GM13977 (cell line): ENCODE data around the gene CEBPB.

ENCODE experiments used
- DNase-seq: peaks from one replicate; pipeline ENCODE4 v3.0.0; 2012; ENCODE audit warnings: low spot score
- CTCF ChIP-seq: IDR thresholded peaks from 2 replicates; pipeline ENCODE4 v1.5.1; 2012; ENCODE audit warnings: mild to moderate bottlenecking, control low read depth; ENCODE audit not compliant: insufficient read depth; ENCODE audit errors: extremely low read depth, missing control alignments
- in situ Hi-C: fragments of 300-500 bp; cut with MboI; formaldehyde crosslinking; loops from one replicate; pipeline ENCODE4 v1.12.0; 2022; ENCODE audit warnings: low sequenced_read_pairs, low pct_unique_long_range_greater_than_20kb, mixed read lengths, inconsistent platforms; ENCODE audit not compliant: unreplicated experiment

CEBPB gene

DNA sequence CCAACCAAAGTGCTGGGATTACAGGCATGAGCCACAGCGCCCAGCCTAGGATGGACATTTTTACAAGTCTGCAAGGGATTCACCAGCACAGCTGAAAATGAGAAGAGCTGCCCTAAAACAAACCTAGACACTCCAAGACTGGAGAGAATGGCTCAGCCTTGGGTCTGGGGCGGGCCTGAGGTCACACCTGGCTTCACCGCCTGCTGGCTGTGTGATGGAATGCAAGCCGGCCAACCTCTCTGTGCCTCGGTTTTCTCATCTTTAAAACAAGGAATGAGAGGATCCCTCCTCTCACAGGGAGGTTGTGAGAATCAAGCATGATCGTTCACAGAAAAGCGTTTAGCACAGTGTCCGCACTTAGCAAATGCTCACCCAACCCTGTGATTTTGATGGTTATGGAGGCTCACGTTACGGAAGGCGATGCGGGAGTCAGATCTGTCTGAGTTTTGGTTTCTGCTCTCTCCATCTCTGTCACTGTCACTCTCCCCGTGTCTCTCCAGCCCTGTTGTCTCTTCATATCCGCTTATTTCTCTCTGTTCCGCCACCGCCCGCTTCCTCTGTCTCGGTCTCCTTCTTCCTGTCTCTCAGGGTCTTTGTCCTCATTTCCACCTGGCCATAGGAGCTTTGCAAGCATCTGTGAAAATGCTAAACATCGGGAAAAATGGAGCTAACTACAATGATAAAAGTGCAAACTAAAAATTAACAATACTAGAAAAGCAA is 47.6 kb downstream of the CEBPB start:
- no peak for TF ChIP-seq CTCF
- no peak for DNase-seq
- in situ Hi-C loops, result no loop called here

- in situ Hi-C loops, result no loop called here
- TF ChIP-seq CTCF, result no peak
- no peak for DNase-seq
These were observed 49.5 kb downstream of the CEBPB start for GRCh38 chr20:50240092-50240491.

GRCh38 chr20:50242178-50242514 is 51.5 kb downstream of the CEBPB start:
- in situ Hi-C loops, result no loop called here
- DNase-seq, result no peak
- no peak for TF ChIP-seq CTCF
